Esophagus muscularis mucosa (tissue), 4 donors: ENCODE measurements around the gene PARVB. TPM values are rescaled to one million over a fixed set of nuclear protein-coding genes. Genes with fewer than 3 reads are reported as not detected.

Source experiments
- DNase-seq: peaks from one replicate; pipeline ENCODE4 v3.0.0-alpha.2; 2017; ENCODE audit errors: extremely low spot score
- H3K27ac ChIP-seq, 4 donors: fragments of 200-600 bp; sonication (generic); replicated peaks in 1 of 4; 1 replicate in 3 of 4; 2 replicates in 1 of 4; pipeline ENCODE4 v1.5.1; 2016 to 2019; ENCODE audit warnings: mild to moderate bottlenecking in 1 of 4
- H3K27me3 ChIP-seq, 4 donors: fragments of 200-600 bp; sonication (generic); one replicate each; pipeline versions ENCODE4 v1.5.1 to v1.6.0; 2016 to 2019
- H3K36me3 ChIP-seq, 4 donors: fragments of 200-600 bp; sonication (generic); one replicate each; pipeline ENCODE4 v1.5.1; 2016 to 2019
- H3K4me1 ChIP-seq, 4 donors: fragments of 200-600 bp; sonication (generic); one replicate each; pipeline ENCODE4 v1.5.1; 2016 to 2019
- H3K4me3 ChIP-seq, 4 donors: fragments of 200-600 bp; sonication (generic); 1 replicate in 2 of 4; 2 replicates in 2 of 4; pipeline ENCODE4 v1.5.1; 2016 to 2019; ENCODE audit warnings: mild to moderate bottlenecking in 4 of 4, moderate library complexity in 1 of 4
- H3K9me3 ChIP-seq, 4 donors: fragments of 200-600 bp; sonication (generic); 1 replicate in 3 of 4; 2 replicates in 1 of 4; pipeline ENCODE4 v1.5.1; 2016 to 2019
- CTCF ChIP-seq, 3 experiments: fragments of 200-600 bp in 2 of 3; fragments of 450-650 bp in 1 of 3; sonication (generic) in 2 of 3; IDR thresholded peaks; one replicate each; pipeline ENCODE4 v1.5.1; 2017 to 2019; ENCODE audit warnings: antibody characterized with exemption in 3 of 3, mild to moderate bottlenecking in 2 of 3, moderate library complexity in 1 of 3
- EP300 ChIP-seq: sonication (generic); formaldehyde crosslinking; IDR thresholded peaks from one replicate; pipeline ENCODE4 v1.6.1; 2017; ENCODE audit warnings: antibody characterized with exemption
- POLR2A ChIP-seq: fragments of 450-650 bp; IDR thresholded peaks from one replicate; pipeline ENCODE4 v1.6.1; 2017; ENCODE audit warnings: antibody characterized with exemption, moderate library complexity, mild to moderate bottlenecking, low read depth
- POLR2AphosphoS5 ChIP-seq, 2 donors: sonication (generic); formaldehyde crosslinking; IDR thresholded peaks; one replicate each; pipeline ENCODE4 v1.6.1; 2017; ENCODE audit warnings: antibody characterized with exemption in 2 of 2
- WGBS: methylation state at CpG from one replicate; pipeline ENCODE4 v1.1.5; 2018; 5-methylcytosine and 5-hydroxymethylcytosine counted together
- intact Hi-C: fragments of 100-400 bp; cut with DNase I; formaldehyde crosslinking; loops from one replicate; pipeline ENCODE4 v1.15.1; 2023
- total RNA-seq, 4 donors: library from RNA; depleted of rRNA; stranded (reverse); fragments of >200 nt; gene quantifications; one replicate each; pipeline versions ENCODE4 v1.1.0 to v1.2.1, GENCODE V29; 2016

PARVB gene
- total RNA-seq, 4 donors from 2014 or later: 22.0 to 107 (median 45.5) TPM

DNA sequence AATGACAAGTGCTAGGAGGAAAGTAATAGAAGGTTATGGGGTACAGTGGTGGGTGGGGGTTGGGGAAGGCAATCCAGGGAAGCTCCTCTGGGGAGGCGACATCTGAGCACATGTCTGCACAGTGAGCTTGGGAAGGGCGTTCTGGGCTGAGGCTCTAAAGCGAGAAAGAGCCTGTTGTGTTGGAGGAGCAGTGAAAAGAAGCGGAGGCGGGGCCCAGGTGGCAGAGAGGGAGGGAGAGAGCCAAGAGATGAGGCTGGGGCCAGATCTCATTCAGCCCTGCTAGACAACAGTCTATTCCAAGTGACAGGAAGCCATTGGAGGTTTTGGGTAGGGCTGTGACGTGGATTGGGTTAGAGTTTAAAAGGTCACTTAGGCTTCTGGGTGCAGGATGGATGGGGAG, 101.3 kb downstream of the PARVB start:
- H3K27me3 ChIP-seq: no peaks in the 10 kb centered on the region
- intact Hi-C loops: no loop called here
- DNase-seq: no peak
- H3K4me1 ChIP-seq: peaks cover 0 to 3% (median 0%) of the 10 kb centered on the region in 4 donors
- no peak overlapping the region for H3K27ac ChIP-seq
- peaks cover 0 to 12% (median 5%) of the 10 kb centered on the region in 4 donors for H3K9me3 ChIP-seq
- WGBS: 86% methylated on average over 6 of the region's 6 CpGs
- H3K4me3 ChIP-seq: no peak overlapping the region
- no peak for TF ChIP-seq EP300
- no peak for TF ChIP-seq POLR2AphosphoS5 (IDR thresholded peaks at IDR 0.05)
- no peak for TF ChIP-seq CTCF (IDR thresholded peaks at IDR 0.05)
- no peak for TF ChIP-seq POLR2A
- peaks cover 0 to 31% (median 6%) of the 10 kb centered on the region in 4 donors for H3K36me3 ChIP-seq

- Histone ChIP-seq H3K4me1 (peaks cover 0 to 3% (median 0%) of the 10 kb centered on the region in 4 donors), H3K27ac (no peak overlapping the region), H3K36me3 (peaks cover 0 to 25% (median 9%) of the 10 kb centered on the region in 4 donors), H3K9me3 (peaks cover 0 to 12% (median 5%) of the 10 kb centered on the region in 4 donors), H3K27me3 (no peaks in the 10 kb centered on the region), H3K4me3 (no peak overlapping the region)
- intact Hi-C loops: no loop called here
- no peak for TF ChIP-seq EP300
- WGBS: 94% methylated on average over 2 of the region's 2 CpGs
- no peak for DNase-seq
These were observed 102.7 kb downstream of the PARVB start for GRCh38 chr22:44126807-44127206.

DNA sequence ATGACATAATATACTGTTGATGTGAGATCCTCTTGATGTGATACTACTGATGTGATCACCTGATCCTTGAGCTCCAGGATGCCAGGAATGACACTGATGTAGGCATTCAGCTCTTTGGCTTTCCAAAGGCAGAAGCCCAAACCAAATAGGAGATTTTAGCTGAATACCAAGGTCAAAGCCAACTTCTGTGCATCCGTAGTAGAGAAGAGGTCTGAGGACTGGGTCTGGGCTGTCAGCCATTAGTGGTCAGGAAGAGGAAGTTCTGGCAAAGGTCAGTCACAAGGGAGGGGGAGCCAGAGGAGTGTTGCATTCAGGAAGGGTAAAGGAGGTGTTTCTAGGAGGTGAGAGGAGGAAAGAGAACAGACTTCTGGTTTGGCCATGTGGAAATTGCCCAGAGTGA, 103.3 kb downstream of the PARVB start:
- H3K4me3 ChIP-seq: no peak overlapping the region
- DNase-seq: no peak
- no peak for TF ChIP-seq POLR2AphosphoS5 (IDR thresholded peaks at IDR 0.05)
- no peak for TF ChIP-seq CTCF (IDR thresholded peaks at IDR 0.05)
- no peak for TF ChIP-seq POLR2A
- no peak for TF ChIP-seq EP300
- intact Hi-C loops: no loop called here
- H3K9me3 ChIP-seq: peaks cover 0 to 12% (median 5%) of the 10 kb centered on the region in 4 donors
- peaks cover 0 to 3% (median 0%) of the 10 kb centered on the region in 4 donors for H3K4me1 ChIP-seq
- peaks cover 0 to 30% (median 14%) of the 10 kb centered on the region in 4 donors for H3K36me3 ChIP-seq
- no peaks in the 10 kb centered on the region for H3K27me3 ChIP-seq
- WGBS: 31% methylated on average over 1 of the region's 1 CpG
- H3K27ac ChIP-seq: no peak overlapping the region

GRCh38 chr22:44128958-44129618, 105.0 kb downstream of the PARVB start:
- intact Hi-C loops: no loop called here
- Histone ChIP-seq H3K4me1 (peaks cover 0 to 3% (median 0%) of the 10 kb centered on the region in 4 donors), H3K9me3 (peaks cover 0 to 12% (median 5%) of the 10 kb centered on the region in 4 donors), H3K36me3 (peaks cover 12 to 47% (median 31%) of the 10 kb centered on the region in 4 donors), H3K4me3 (no peak overlapping the region), H3K27me3 (no peaks in the 10 kb centered on the region), H3K27ac (no peak overlapping the region)
- DNase-seq: no peak
- TF ChIP-seq POLR2A (no peak), POLR2AphosphoS5 (IDR thresholded peaks at IDR 0.05) (no peak), CTCF (IDR thresholded peaks at IDR 0.05) (no peak), EP300 (no peak)
- WGBS: 92% methylated on average over 17 of the region's 19 CpGs

- intact Hi-C loops: no loop called here
- Histone ChIP-seq H3K27ac (no peak overlapping the region), H3K27me3 (no peaks in the 10 kb centered on the region), H3K9me3 (peaks cover 0 to 12% (median 5%) of the 10 kb centered on the region in 4 donors), H3K36me3 (peaks cover 12 to 53% (median 36%) of the 10 kb centered on the region in 4 donors), H3K4me3 (no peak overlapping the region), H3K4me1 (peaks cover 0 to 3% (median 0%) of the 10 kb centered on the region in 4 donors)
- no peak for DNase-seq
- 66% methylated on average over 8 of the region's 8 CpGs for WGBS
- TF ChIP-seq EP300 (no peak), POLR2AphosphoS5 (IDR thresholded peaks at IDR 0.05) (no peak), CTCF (IDR thresholded peaks at IDR 0.05) (no peak), POLR2A (no peak)
These were observed 105.5 kb downstream of the PARVB start for GRCh38 chr22:44129619-44129976.
